ENCODE results near the gene TMEM178B.

Gene TMEM178B

DNA sequence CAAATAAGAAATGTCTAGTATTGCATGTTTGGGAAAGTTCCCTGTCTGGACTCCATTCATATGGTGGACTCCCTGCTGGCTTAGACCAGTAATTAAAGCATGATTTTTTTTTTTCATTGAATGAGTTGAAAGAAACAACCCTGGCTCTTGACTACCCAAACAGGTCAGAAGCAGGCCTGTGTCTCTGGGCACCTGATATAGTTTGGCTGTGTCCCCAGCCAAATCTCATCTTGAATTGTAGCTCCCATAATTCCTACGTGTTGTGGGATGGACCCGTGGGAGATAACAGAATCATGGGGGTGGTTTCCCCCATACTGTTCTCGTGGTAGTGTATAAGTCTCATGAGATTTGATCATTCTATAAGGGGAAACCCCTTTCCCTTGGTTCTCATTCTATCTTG is 206.2 kb downstream of the TMEM178B start:
- no peak overlapping the region for H2BK5ac ChIP-seq (ENCODE audit: low read length)
- H3K36me3 ChIP-seq (replicated peaks in 1 of 2; ENCODE audit: control insufficient read depth in 2 of 2, insufficient read depth in 2 of 2, low read length in 2 of 2): no peaks in the 10 kb centered on the region
- no CpG with 5 or more reads among the region's 3 CpGs for WGBS, 2 donors (ENCODE audit: extremely low coverage in 2 of 2, insufficient read length in 2 of 2, insufficient replicate concordance in 1 of 2)
- no peak for DNase-seq (ENCODE audit: low spot score)
- no peak overlapping the region for H4K91ac ChIP-seq (ENCODE audit: low read depth, low read length, poor library complexity)
- H3K4ac ChIP-seq (ENCODE audit: low read length): no peak overlapping the region
- no peak overlapping the region for H3K9ac ChIP-seq (ENCODE audit: low read depth, low read length, poor library complexity)
- no peak overlapping the region for H3K23ac ChIP-seq (ENCODE audit: low read depth, low read length, poor library complexity)
- no peak overlapping the region for H3K4me2 ChIP-seq (ENCODE audit: insufficient read depth, low read length, poor library complexity, severe bottlenecking)
- no peak overlapping the region for H3K18ac ChIP-seq (ENCODE audit: low read length)
- peaks cover 0 to 9% (median 0%) of the 10 kb centered on the region in 3 experiments for H3K27me3 ChIP-seq (ENCODE audit: control insufficient read depth in 3 of 3, insufficient read depth in 3 of 3, low read depth in 1 of 3, low read length in 3 of 3)
- H3K27ac ChIP-seq (replicated peaks; ENCODE audit: low read length): no peak overlapping the region
- no peak overlapping the region for H2AFZ ChIP-seq (ENCODE audit: low read length)
- no peak overlapping the region for H2BK12ac ChIP-seq (ENCODE audit: low read length)
- H2AK5ac ChIP-seq (ENCODE audit: low read depth, low read length): no peak overlapping the region
- no peaks in the 10 kb centered on the region for H3K9me3 ChIP-seq (replicated peaks in 1 of 2; ENCODE audit: control insufficient read depth in 2 of 2, insufficient read depth in 1 of 2, low read depth in 1 of 2, low read length in 2 of 2)
- H3K14ac ChIP-seq (ENCODE audit: low read length): no peak overlapping the region
- H3K4me1 ChIP-seq (ENCODE audit: control insufficient read depth in 2 of 2, insufficient read depth in 1 of 2, low read depth in 1 of 2, low read length in 2 of 2): no peaks in the 10 kb centered on the region
- H2BK15ac ChIP-seq (ENCODE audit: low read length): no peak overlapping the region
- H3K79me1 ChIP-seq (ENCODE audit: low read depth, low read length): no peaks in the 10 kb centered on the region
- H2BK120ac ChIP-seq (ENCODE audit: low read depth, low read length): no peak overlapping the region
- H3K4me3 ChIP-seq (ENCODE audit: low read length in 2 of 2): no peak overlapping the region
- no peak overlapping the region for H4K8ac ChIP-seq (ENCODE audit: low read depth, low read length)

DNA sequence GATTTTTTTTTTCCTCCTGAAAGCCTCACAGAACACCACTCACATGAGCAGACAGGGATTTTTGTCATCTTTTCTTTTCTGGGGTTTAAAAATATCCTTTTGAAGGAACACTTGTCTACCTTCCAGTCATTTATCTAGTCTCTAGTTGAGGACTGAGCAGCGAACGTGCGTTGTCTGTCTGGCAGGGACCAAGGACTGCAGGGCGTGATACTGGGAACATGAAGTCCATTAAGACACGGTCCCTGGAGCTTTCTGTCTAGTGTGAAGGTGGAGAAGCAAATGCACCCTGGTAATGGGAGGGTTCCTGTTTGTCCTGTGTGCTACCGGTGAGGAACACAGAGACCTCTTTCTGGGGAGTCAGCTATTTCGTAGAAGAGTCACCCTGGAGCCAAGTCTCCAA is 207.4 kb downstream of the TMEM178B start:
- Histone ChIP-seq H3K23ac (ENCODE audit: low read depth, low read length, poor library complexity) (no peak overlapping the region), H4K91ac (ENCODE audit: low read depth, low read length, poor library complexity) (no peak overlapping the region), H3K9me3 (replicated peaks in 1 of 2; ENCODE audit: control insufficient read depth in 2 of 2, insufficient read depth in 1 of 2, low read depth in 1 of 2, low read length in 2 of 2) (no peaks in the 10 kb centered on the region), H3K27ac (replicated peaks; ENCODE audit: low read length) (no peak overlapping the region), H3K79me1 (ENCODE audit: low read depth, low read length) (no peaks in the 10 kb centered on the region), H3K18ac (ENCODE audit: low read length) (no peak overlapping the region), H3K9ac (ENCODE audit: low read depth, low read length, poor library complexity) (no peak overlapping the region), H2BK120ac (ENCODE audit: low read depth, low read length) (no peak overlapping the region), H4K8ac (ENCODE audit: low read depth, low read length) (no peak overlapping the region), H2BK15ac (ENCODE audit: low read length) (no peak overlapping the region), H3K36me3 (replicated peaks in 1 of 2; ENCODE audit: control insufficient read depth in 2 of 2, insufficient read depth in 2 of 2, low read length in 2 of 2) (no peaks in the 10 kb centered on the region), H3K4ac (ENCODE audit: low read length) (no peak overlapping the region), H2BK12ac (ENCODE audit: low read length) (no peak overlapping the region), H3K4me2 (ENCODE audit: insufficient read depth, low read length, poor library complexity, severe bottlenecking) (no peak overlapping the region), H2AK5ac (ENCODE audit: low read depth, low read length) (no peak overlapping the region), H3K14ac (ENCODE audit: low read length) (no peak overlapping the region), H3K27me3 (ENCODE audit: control insufficient read depth in 3 of 3, insufficient read depth in 3 of 3, low read depth in 1 of 3, low read length in 3 of 3) (peaks cover 0 to 9% (median 0%) of the 10 kb centered on the region in 3 experiments), H2BK5ac (ENCODE audit: low read length) (no peak overlapping the region), H3K4me3 (ENCODE audit: low read length in 2 of 2) (no peak overlapping the region), H2AFZ (ENCODE audit: low read length) (no peak overlapping the region), H3K4me1 (ENCODE audit: control insufficient read depth in 2 of 2, insufficient read depth in 1 of 2, low read depth in 1 of 2, low read length in 2 of 2) (no peaks in the 10 kb centered on the region)
- WGBS, 2 donors (ENCODE audit: extremely low coverage in 2 of 2, insufficient read length in 2 of 2, insufficient replicate concordance in 1 of 2): no CpG with 5 or more reads among the region's 7 CpGs
- no peak for DNase-seq (ENCODE audit: low spot score)

DNA sequence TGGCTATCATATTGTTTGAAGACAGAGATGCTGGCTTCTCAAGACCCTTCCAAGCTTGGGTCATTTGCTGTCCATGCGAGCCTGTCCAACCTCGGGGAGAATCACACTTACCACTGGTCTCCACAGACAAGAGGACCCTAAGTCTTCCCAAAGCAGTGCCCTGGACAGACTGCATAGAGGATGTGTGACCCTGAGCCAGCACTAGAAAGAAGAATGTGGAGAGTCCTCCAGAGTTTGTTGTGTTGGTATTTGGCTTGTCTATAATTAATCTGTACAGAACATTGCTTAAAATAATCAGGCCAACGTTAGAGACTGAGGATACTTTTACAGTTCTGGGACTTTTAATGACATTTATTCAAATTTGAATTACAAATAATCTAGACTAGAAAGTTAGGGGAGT is 212.7 kb downstream of the TMEM178B start:
- WGBS, 2 donors (ENCODE audit: extremely low coverage in 2 of 2, insufficient read length in 2 of 2, insufficient replicate concordance in 1 of 2): no CpG with 5 or more reads among the region's 3 CpGs
- no peak overlapping the region for H3K27ac ChIP-seq (replicated peaks; ENCODE audit: low read length)
- no peak overlapping the region for H2AK5ac ChIP-seq (ENCODE audit: low read depth, low read length)
- peaks cover 0 to 9% (median 0%) of the 10 kb centered on the region in 3 experiments for H3K27me3 ChIP-seq (ENCODE audit: control insufficient read depth in 3 of 3, insufficient read depth in 3 of 3, low read depth in 1 of 3, low read length in 3 of 3)
- H3K14ac ChIP-seq (ENCODE audit: low read length): no peak overlapping the region
- H3K4ac ChIP-seq (ENCODE audit: low read length): no peak overlapping the region
- no peak overlapping the region for H4K91ac ChIP-seq (ENCODE audit: low read depth, low read length, poor library complexity)
- H2BK120ac ChIP-seq (ENCODE audit: low read depth, low read length): no peak overlapping the region
- no peaks in the 10 kb centered on the region for H3K79me1 ChIP-seq (ENCODE audit: low read depth, low read length)
- H3K4me3 ChIP-seq (ENCODE audit: low read length in 2 of 2): no peak overlapping the region
- peaks cover 0 to 1% of the 10 kb centered on the region in 2 donors for H3K4me1 ChIP-seq (ENCODE audit: control insufficient read depth in 2 of 2, insufficient read depth in 1 of 2, low read depth in 1 of 2, low read length in 2 of 2)
- DNase-seq (ENCODE audit: low spot score): no peak
- no peak overlapping the region for H2BK12ac ChIP-seq (ENCODE audit: low read length)
- no peaks in the 10 kb centered on the region for H3K36me3 ChIP-seq (replicated peaks in 1 of 2; ENCODE audit: control insufficient read depth in 2 of 2, insufficient read depth in 2 of 2, low read length in 2 of 2)
- no peaks in the 10 kb centered on the region for H3K9me3 ChIP-seq (replicated peaks in 1 of 2; ENCODE audit: control insufficient read depth in 2 of 2, insufficient read depth in 1 of 2, low read depth in 1 of 2, low read length in 2 of 2)
- H3K18ac ChIP-seq (ENCODE audit: low read length): no peak overlapping the region
- H4K8ac ChIP-seq (ENCODE audit: low read depth, low read length): no peak overlapping the region
- H2BK15ac ChIP-seq (ENCODE audit: low read length): no peak overlapping the region
- no peak overlapping the region for H2AFZ ChIP-seq (ENCODE audit: low read length)
- no peak overlapping the region for H3K9ac ChIP-seq (ENCODE audit: low read depth, low read length, poor library complexity)
- no peak overlapping the region for H3K23ac ChIP-seq (ENCODE audit: low read depth, low read length, poor library complexity)
- H2BK5ac ChIP-seq (ENCODE audit: low read length): no peak overlapping the region
- H3K4me2 ChIP-seq (ENCODE audit: insufficient read depth, low read length, poor library complexity, severe bottlenecking): no peak overlapping the region

GRCh38 chr7:141287936-141288335 is 214.1 kb downstream of the TMEM178B start:
- H3K4ac ChIP-seq (ENCODE audit: low read length): no peak overlapping the region
- no peak overlapping the region for H3K27ac ChIP-seq (replicated peaks; ENCODE audit: low read length)
- no peak overlapping the region for H3K9ac ChIP-seq (ENCODE audit: low read depth, low read length, poor library complexity)
- peaks cover 0 to 1% of the 10 kb centered on the region in 2 donors for H3K4me1 ChIP-seq (ENCODE audit: control insufficient read depth in 2 of 2, insufficient read depth in 1 of 2, low read depth in 1 of 2, low read length in 2 of 2)
- no peak overlapping the region for H2AFZ ChIP-seq (ENCODE audit: low read length)
- no peak for DNase-seq (ENCODE audit: low spot score)
- no peak overlapping the region for H2AK5ac ChIP-seq (ENCODE audit: low read depth, low read length)
- no peak overlapping the region for H2BK15ac ChIP-seq (ENCODE audit: low read length)
- H3K23ac ChIP-seq (ENCODE audit: low read depth, low read length, poor library complexity): no peak overlapping the region
- H2BK12ac ChIP-seq (ENCODE audit: low read length): no peak overlapping the region
- H3K79me1 ChIP-seq (ENCODE audit: low read depth, low read length): no peaks in the 10 kb centered on the region
- no peak overlapping the region for H2BK120ac ChIP-seq (ENCODE audit: low read depth, low read length)
- H3K4me3 ChIP-seq (ENCODE audit: low read length in 2 of 2): no peak overlapping the region
- H3K27me3 ChIP-seq (ENCODE audit: control insufficient read depth in 3 of 3, insufficient read depth in 3 of 3, low read depth in 1 of 3, low read length in 3 of 3): peaks cover 0 to 4% (median 0%) of the 10 kb centered on the region in 3 experiments
- no peak overlapping the region for H3K18ac ChIP-seq (ENCODE audit: low read length)
- H3K9me3 ChIP-seq (replicated peaks in 1 of 2; ENCODE audit: control insufficient read depth in 2 of 2, insufficient read depth in 1 of 2, low read depth in 1 of 2, low read length in 2 of 2): no peaks in the 10 kb centered on the region
- H2BK5ac ChIP-seq (ENCODE audit: low read length): no peak overlapping the region
- WGBS, 2 donors (ENCODE audit: extremely low coverage in 2 of 2, insufficient read length in 2 of 2, insufficient replicate concordance in 1 of 2): no CpG with 5 or more reads among the region's 5 CpGs
- H3K36me3 ChIP-seq (replicated peaks in 1 of 2; ENCODE audit: control insufficient read depth in 2 of 2, insufficient read depth in 2 of 2, low read length in 2 of 2): no peaks in the 10 kb centered on the region
- no peak overlapping the region for H3K14ac ChIP-seq (ENCODE audit: low read length)
- no peak overlapping the region for H4K91ac ChIP-seq (ENCODE audit: low read depth, low read length, poor library complexity)
- no peak overlapping the region for H3K4me2 ChIP-seq (ENCODE audit: insufficient read depth, low read length, poor library complexity, severe bottlenecking)
- no peak overlapping the region for H4K8ac ChIP-seq (ENCODE audit: low read depth, low read length)
